Activated T-cell treated with anti-CD3 and anti-CD28 coated beads for 24 hours (primary cell): ENCODE data around the gene LTC4S.
"Not testable (repeated sequence)": the region's sequence is repeated elsewhere in the genome, so short reads cannot be mapped to it uniquely, and the experiment has no call there.

ENCODE experiments used
- DNase-seq: peaks from one replicate; pipeline ENCODE4 v3.0.0-alpha.2; 2020; ENCODE audit warnings: low read depth

The LTC4S gene

GRCh38 chr5:179769796-179770195 lies 24.0 kb upstream of the LTC4S start:
- DNase-seq = no peak

GRCh38 chr5:179771311-179771895 lies 22.4 kb upstream of the LTC4S start:
- no peak for DNase-seq

DNA sequence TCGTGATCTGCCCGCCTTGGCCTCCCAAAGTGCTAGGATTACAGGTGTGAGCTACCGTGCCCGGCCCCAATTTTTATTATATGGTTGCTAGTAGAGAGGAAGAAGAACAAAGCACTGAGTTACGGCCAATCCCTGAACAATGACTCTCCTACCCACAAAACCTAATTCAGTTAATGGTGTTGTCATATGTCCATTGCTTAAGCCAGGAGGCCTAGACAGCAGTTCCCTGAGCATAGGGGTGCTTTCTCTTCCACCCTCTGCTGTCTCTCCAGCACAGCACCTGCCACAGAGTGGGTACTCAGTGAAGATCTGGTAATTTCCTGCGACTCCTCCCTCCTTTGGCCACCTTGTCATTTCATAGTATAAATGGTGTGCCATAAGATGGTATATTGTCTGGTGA lies 21.4 kb upstream of the LTC4S start:
- DNase-seq = no peak

GRCh38 chr5:179773686-179774040 lies 20.1 kb upstream of the LTC4S start:
- no peak for DNase-seq

DNA sequence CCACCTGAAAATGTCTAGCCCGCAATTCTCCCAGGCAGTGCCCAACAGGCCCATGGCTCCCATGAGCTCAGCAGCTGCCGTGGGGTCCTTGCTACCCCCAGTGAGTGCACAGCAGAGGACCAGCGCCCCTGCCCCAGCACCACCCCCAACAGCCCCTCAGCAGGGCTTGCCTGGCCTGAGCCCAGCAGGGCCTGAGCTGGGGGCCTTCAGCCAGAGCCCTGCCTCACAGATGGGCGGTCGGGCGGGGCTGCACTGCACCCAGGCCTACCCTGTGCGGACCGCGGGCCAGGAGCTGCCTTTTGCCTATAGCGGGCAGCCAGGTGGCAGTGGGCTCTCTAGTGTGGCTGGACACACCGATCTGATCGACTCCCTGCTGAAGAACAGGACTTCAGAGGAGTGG lies 19.3 kb upstream of the LTC4S start:
- DNase-seq = no peak

DNA sequence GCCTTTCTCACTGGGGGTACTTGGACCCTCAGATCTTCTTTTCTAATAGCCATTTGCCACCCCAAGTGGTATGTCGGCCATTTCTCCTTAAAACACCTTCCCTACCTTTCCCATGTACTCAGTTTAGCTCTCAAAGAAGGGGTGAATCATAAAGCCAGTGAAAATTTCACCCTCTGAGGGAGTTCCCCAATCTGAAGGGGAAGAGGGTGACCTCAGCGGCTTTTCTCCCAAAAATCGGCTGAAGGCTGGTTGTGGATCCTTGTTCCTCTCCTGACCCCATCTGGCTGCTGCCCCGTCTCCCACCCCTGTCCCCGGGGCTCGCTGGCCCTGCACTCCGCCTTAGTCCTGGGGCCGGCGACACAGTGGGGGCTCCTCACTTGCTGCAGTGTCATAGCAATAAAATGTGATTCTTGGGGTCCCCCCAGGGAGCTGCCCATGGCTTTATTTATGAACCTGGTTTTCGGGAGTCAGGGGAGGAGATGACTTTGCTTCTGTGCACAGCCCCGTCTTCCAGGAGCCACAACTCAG lies 17.3 kb upstream of the LTC4S start:
- no peak for DNase-seq

DNA sequence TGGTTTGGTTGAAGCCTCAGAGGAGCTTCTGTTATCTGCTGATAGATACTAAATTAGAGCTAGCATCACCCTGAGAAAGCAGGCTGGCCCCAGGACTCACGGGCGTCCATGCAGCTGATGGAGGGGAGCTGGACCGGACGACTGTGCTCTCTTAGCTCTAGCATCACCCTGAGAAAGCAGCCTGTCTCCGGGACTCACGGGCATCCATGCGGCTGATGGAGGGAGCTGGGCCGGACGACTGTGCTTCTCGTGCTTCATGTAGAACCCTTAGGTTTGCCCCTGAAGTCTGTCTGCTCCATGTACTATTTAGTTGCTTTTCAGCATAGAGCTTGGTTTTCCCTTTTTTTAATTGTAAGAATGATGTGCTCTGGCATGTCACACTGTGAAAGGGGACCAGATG lies 16.3 kb upstream of the LTC4S start:
- no peak for DNase-seq

- DNase-seq = no peak
Observed at GRCh38 chr5:179777909-179778308, 15.9 kb upstream of the LTC4S start.

DNA sequence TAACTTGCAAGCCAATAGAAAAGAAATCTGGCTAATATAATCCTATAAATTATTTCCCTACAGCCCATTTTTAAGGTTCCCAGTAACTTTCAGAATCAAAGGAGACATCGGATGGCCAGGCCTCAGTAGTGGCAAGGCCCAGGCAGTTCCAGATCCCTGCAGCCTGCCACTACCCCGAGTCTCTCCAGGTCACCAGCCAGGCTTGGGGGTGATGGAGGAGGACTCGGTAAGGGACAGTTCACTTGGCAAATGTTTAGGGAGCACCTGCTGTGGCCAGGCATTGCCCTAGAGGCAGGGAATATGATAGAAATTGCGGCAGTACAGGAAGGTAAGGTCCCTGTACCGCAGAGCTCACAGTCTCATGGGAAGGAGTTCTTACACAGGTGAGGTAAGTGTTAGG lies 15.2 kb upstream of the LTC4S start:
- no peak for DNase-seq

GRCh38 chr5:179779826-179780225 lies 14.0 kb upstream of the LTC4S start:
- no peak for DNase-seq

GRCh38 chr5:179780362-179780761 lies 13.4 kb upstream of the LTC4S start:
- no peak for DNase-seq

- no peak for DNase-seq
Observed at GRCh38 chr5:179781846-179782245, 11.9 kb upstream of the LTC4S start.

DNA sequence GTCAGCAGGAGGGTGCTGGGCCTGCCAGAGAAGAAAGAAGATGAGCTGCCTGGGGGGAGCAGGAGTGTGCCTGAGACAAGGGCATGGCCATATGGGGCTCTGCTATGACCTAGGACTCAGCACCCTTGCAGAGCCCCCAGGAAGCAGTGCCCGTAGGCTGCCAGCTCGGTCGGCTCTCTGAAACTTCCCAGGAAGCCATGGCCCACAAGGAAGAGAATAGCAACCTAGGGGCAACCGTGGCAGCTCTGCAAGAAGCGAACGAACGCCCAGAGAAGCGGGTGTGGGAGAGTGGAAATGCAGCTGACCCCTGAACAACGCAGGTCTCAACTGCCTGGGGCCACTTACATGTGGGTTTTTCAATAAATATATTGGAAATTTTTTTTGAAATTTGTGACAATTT lies 10.7 kb upstream of the LTC4S start:
- DNase-seq = no peak

DNA sequence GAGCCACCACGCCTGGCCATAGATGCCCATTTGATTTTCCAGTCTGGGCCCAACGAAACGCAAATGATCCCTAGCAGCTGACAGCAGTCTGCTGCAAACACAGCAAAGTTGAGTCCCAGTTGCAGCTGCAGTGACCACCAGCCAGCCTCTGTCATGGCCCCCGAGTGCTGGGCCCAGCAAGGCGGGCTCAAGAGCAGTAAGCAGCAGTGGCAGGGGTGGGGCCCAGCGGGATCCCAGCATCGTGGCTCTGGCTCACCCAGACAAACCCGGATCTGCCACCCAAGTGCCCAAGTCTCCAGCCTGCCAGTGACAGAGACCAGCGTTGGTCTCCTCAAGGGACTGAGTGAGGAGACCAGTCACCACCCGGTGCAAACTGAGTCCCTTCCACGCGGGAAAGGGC lies 6.9 kb upstream of the LTC4S start:
- no peak for DNase-seq

DNA sequence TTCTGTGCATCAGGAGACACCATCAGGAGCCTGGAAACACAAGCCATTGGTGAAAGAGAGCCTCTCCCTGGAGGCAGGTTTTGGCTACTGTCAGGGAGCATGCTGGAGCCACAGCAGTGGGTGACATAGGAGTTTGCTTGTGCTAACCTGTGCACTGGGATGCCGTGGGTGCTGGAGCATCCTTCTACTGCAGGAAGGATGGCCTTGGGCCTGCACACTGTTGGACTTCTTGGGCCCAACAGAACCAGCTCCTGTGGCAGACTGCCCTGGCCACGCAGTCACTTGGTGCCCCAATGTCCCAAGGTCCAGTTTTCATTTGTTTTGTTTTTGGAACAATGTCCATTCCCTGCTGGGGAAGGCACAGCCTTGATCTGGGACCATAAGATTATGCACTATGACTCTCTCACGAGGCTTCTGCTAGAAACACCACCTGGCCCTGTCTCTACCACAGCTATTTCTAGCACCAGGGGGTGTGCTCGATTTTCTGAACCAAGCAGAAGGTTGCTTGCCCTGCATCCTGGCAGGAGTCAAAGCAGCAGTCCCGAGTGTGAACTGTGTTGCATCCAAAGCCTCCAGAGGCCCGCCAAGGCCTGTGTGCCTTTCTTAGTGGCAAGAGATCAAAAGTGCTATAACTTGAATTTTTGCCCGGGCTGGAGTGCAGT lies 5.5 kb upstream of the LTC4S start:
- no peak for DNase-seq

DNA sequence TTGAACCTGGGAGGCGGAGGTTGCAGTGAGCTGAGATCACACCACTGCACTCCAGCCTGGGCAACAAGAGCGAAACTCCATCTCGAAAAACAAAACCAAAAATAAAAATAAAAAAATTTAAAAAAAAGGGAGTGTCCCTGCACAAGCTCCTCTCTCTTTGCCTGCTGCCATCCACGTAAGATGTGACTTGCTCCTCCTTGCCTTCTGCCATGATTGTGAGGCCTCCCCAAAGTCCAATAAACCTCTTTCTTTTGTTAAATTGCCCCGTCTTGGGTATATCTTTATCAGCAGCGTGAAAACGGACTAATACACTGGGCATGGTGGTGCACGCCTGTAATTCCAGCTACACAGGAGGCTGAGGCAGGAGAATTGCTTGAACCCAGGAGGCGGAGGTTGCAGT lies 4.5 kb upstream of the LTC4S start:
- not testable (repeated sequence) for DNase-seq

DNA sequence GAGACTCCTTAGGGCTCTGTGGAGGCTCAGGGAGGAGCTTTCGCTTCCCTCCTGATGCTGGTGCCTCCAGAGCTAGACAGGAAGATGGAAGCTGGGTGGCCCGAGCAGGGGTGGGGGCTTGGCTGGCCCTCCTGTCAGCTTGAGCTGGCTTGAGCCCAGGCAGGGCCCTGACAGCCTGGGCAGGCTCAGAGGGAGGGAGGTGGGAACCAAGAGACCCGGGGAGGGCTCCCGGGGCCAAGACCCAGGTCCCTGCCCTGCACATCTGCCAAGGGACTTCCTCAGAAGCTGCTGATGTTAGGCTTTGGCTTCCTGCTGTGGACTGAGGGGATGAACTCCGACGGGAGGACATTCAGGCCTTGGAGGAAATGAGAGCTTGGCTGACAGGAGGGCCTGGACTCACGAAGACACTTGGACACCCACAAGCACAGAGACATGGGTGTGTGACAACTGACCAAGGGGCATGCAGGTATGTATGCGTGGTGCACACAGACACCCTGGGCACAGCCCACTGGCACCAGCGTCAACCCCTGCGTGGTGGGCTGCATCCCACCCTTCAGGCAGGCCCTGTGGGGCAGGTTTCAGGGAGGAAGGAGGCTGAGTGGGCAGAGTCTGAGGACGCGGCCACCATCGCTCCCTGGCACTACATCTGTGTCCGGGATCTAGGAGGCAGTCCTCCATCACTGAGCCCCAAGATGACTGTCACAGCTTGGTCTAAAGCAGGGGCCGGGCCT lies 1.7 kb upstream of the LTC4S start:
- no peak for DNase-seq

GRCh38 chr5:179792612-179793467 lies 946 bp upstream of the LTC4S start:
- no peak for DNase-seq

- DNase-seq = no peak
Observed at GRCh38 chr5:179794171-179794570, 385 bp downstream of the LTC4S start.

GRCh38 chr5:179794575-179794974 lies 789 bp downstream of the LTC4S start:
- no peak for DNase-seq

GRCh38 chr5:179795049-179795862 lies 1.5 kb downstream of the LTC4S start:
- DNase-seq = no peak
